Loucy (cell line): ENCODE data around the gene RTL10.

Source experiments
- EZH2phosphoT487 ChIP-seq: fragments of 200-600 bp; IDR thresholded peaks from 2 replicates; pipeline ENCODE4 v1.6.1; 2018; ENCODE audit warnings: antibody characterized with exemption, mild to moderate bottlenecking, moderate library complexity, borderline replicate concordance
- TF ChIP-seq, protein P1 (sequence below): fragments of 200-600 bp; sonication (generic); conservative IDR thresholded peaks from 2 replicates; pipeline ENCODE4 v1.5.1; 2014; ENCODE audit warnings: mild to moderate bottlenecking, antibody characterized with exemption, low read length

DNA sequence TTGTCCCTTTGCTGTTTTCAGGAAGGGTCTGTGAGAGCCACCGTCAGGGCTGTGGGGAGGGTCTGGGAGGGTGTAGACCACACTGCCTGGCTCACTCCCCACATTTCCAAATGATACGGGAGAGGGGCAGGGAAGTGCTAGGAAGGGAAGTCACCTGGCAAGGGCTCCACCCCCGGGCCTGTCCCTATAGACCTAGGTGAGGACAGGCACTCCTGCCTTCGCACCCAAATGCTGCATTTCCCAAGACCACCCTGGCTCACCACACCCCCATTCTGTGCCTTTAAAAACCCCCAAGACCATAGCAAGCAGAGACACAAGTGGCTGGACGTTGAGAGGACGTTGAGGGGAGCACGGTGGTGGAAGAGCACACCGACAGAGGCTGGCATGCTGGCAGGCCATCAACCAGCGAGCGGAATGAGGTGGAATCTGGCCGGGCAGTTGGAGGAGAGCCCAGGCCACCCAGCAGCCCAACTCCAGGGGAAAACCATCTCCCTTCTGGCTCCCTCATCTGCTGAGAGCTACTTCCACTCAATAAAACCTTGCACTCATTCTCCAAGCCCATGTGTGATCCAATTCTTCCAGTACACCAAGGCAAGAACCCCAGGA lies 45.7 kb downstream of the RTL10 start:
- TF ChIP-seq, protein P1, sequence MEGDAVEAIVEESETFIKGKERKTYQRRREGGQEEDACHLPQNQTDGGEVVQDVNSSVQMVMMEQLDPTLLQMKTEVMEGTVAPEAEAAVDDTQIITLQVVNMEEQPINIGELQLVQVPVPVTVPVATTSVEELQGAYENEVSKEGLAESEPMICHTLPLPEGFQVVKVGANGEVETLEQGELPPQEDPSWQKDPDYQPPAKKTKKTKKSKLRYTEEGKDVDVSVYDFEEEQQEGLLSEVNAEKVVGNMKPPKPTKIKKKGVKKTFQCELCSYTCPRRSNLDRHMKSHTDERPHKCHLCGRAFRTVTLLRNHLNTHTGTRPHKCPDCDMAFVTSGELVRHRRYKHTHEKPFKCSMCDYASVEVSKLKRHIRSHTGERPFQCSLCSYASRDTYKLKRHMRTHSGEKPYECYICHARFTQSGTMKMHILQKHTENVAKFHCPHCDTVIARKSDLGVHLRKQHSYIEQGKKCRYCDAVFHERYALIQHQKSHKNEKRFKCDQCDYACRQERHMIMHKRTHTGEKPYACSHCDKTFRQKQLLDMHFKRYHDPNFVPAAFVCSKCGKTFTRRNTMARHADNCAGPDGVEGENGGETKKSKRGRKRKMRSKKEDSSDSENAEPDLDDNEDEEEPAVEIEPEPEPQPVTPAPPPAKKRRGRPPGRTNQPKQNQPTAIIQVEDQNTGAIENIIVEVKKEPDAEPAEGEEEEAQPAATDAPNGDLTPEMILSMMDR, result no peak
- no peak for TF ChIP-seq EZH2phosphoT487
